Coronary artery (tissue), 2 donors: ENCODE results near the gene CKAP4.
A peak's percentile ranks its signal among the peaks of the same experiment; 100 is the strongest.

Source experiments
- DNase-seq: peaks from one replicate; pipeline ENCODE4 v3.0.0-alpha.2; 2017; ENCODE audit warnings: low spot score
- H3K27ac ChIP-seq, 2 donors: fragments of 200-600 bp; sonication (generic); one replicate each; pipeline ENCODE4 v1.5.1; 2016 to 2019
- H3K4me3 ChIP-seq: fragments of 200-600 bp; sonication (generic); 2 replicates; pipeline ENCODE4 v1.5.1; 2016; ENCODE audit warnings: mild to moderate bottlenecking, moderate library complexity
- CTCF ChIP-seq: fragments of 200-600 bp; sonication (generic); IDR thresholded peaks from one replicate; pipeline ENCODE4 v1.5.1; 2019; ENCODE audit warnings: antibody characterized with exemption

CKAP4 gene

GRCh38 chr12:106220536-106220935, 27.3 kb downstream of the CKAP4 start:
- Histone ChIP-seq H3K27ac (no peak overlapping the region), H3K4me3 (no peak overlapping the region)
- no peak for DNase-seq
- no peak for TF ChIP-seq CTCF

GRCh38 chr12:106219043-106219442, 28.8 kb downstream of the CKAP4 start:
- no peak for TF ChIP-seq CTCF
- Histone ChIP-seq H3K27ac (no peak overlapping the region), H3K4me3 (no peak overlapping the region)
- DNase-seq, result no peak

GRCh38 chr12:106217706-106218105, 30.1 kb downstream of the CKAP4 start:
- TF ChIP-seq CTCF, result no peak
- H3K4me3 ChIP-seq, result no peak overlapping the region
- DNase-seq, result no peak
- H3K27ac ChIP-seq, result no peak overlapping the region

- Histone ChIP-seq H3K27ac (no peak overlapping the region), H3K4me3 (no peak overlapping the region)
- no peak for DNase-seq
- no peak for TF ChIP-seq CTCF
These were observed 33.2 kb downstream of the CKAP4 start for GRCh38 chr12:106214571-106214970.

GRCh38 chr12:106213662-106214061, 34.2 kb downstream of the CKAP4 start:
- H3K27ac ChIP-seq, result no peak overlapping the region
- DNase-seq, result no peak
- no peak for TF ChIP-seq CTCF
- no peak overlapping the region for H3K4me3 ChIP-seq

- no peak for TF ChIP-seq CTCF
- no peak overlapping the region for H3K27ac ChIP-seq
- DNase-seq, result peak; percentile 16
- H3K4me3 ChIP-seq, result no peak overlapping the region
These were observed 35.8 kb downstream of the CKAP4 start for GRCh38 chr12:106211973-106212372.

- no peak for TF ChIP-seq CTCF
- Histone ChIP-seq H3K27ac (no peak overlapping the region), H3K4me3 (no peak overlapping the region)
- DNase-seq, result no peak
These were observed 42.4 kb downstream of the CKAP4 start for GRCh38 chr12:106205208-106206069.
